Spleen (tissue), 7 donors: ENCODE measurements around the gene SYK.

Source experiments
- POLR2A ChIP-seq, 3 donors: fragments of 450-650 bp; IDR thresholded peaks; one replicate each; pipeline ENCODE4 v1.5.1; 2017; ENCODE audit warnings: antibody characterized with exemption in 3 of 3, mild to moderate bottlenecking in 1 of 3
- POLR2AphosphoS5 ChIP-seq, 3 donors: sonication (generic); formaldehyde crosslinking; IDR thresholded peaks; one replicate each; pipeline ENCODE4 v1.5.1; 2017; ENCODE audit warnings: antibody characterized with exemption in 3 of 3
- TF ChIP-seq, protein P1 (sequence below), 11 experiments: fragments of 200-600 bp in 7 of 11; fragments of 450-650 bp in 4 of 11; sonication (generic) in 4 of 11; IDR thresholded peaks in 8 of 11; conservative IDR thresholded peaks in 3 of 11; 1 replicate in 7 of 11; 2 replicates in 4 of 11; pipeline versions ENCODE4 v1.4.0 to v1.8.0; 2016 to 2021; ENCODE audit warnings: antibody characterized with exemption in 11 of 11, inconsistent platforms in 4 of 11, mild to moderate bottlenecking in 1 of 11
- donor health status: DM: no; HTN: no; CAD: no; lungs with moderate emphysema.
- donor health status: DM: no; HTN: no; CAD: no.
- donor health status: DM: no; HTN: no; CAD: no.

DNA sequence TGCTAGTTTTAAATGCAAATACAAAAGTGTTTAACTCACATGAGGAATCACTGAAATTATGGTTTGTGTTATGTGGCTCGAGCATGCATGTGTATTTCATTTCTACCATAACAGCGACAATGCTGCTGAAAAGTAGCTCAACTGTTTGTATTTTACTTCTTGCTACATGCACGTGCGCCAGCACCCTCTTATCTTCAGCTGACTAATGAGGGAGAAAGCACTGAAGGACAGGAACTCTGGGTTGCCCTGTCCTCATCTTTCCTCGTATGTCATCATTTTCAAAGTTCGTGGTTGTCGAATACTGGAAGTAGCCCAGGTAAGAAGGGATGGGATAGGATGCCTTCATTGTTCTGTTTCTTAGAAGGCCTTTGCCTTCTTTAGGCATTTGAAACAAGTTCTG is 120.3 kb downstream of the SYK start:
- TF ChIP-seq POLR2A (IDR thresholded peaks at IDR 0.05) (no peak), POLR2AphosphoS5 (IDR thresholded peaks at IDR 0.05) (no peak)
- TF ChIP-seq, protein P1, sequence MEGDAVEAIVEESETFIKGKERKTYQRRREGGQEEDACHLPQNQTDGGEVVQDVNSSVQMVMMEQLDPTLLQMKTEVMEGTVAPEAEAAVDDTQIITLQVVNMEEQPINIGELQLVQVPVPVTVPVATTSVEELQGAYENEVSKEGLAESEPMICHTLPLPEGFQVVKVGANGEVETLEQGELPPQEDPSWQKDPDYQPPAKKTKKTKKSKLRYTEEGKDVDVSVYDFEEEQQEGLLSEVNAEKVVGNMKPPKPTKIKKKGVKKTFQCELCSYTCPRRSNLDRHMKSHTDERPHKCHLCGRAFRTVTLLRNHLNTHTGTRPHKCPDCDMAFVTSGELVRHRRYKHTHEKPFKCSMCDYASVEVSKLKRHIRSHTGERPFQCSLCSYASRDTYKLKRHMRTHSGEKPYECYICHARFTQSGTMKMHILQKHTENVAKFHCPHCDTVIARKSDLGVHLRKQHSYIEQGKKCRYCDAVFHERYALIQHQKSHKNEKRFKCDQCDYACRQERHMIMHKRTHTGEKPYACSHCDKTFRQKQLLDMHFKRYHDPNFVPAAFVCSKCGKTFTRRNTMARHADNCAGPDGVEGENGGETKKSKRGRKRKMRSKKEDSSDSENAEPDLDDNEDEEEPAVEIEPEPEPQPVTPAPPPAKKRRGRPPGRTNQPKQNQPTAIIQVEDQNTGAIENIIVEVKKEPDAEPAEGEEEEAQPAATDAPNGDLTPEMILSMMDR (IDR thresholded peaks at IDR 0.05 in 8 of 11, conservative IDR thresholded peaks at IDR 0.05 in 3 of 11), result no peak
